H9 (cell line): ENCODE results near the gene GPALPP1. TPM values are rescaled to one million over a fixed set of nuclear protein-coding genes. Genes with fewer than 3 reads are reported as not detected.

Experiments used
- DNase-seq: peaks from one replicate; pipeline ENCODE4 v3.0.0-alpha.2; 2017
- H2AFZ ChIP-seq: one replicate; pipeline ENCODE4 v1.6.1; 2013; ENCODE audit warnings: mild to moderate bottlenecking, low read length, control low read depth, moderate library complexity
- H2AK5ac ChIP-seq: 2 replicates; pipeline ENCODE4 v1.6.1; 2013; ENCODE audit warnings: low read length, control low read depth, mixed read lengths; ENCODE audit not compliant: insufficient read length
- H2BK120ac ChIP-seq: one replicate; pipeline ENCODE4 v1.6.1; 2013; ENCODE audit warnings: low read depth, mild to moderate bottlenecking, low read length, control low read depth, inconsistent platforms; ENCODE audit not compliant: poor library complexity, severe bottlenecking
- H2BK12ac ChIP-seq: 2 replicates; pipeline ENCODE4 v1.6.1; 2013; ENCODE audit warnings: low read length, control low read depth, mixed read lengths, low read depth; ENCODE audit not compliant: insufficient read length
- H2BK15ac ChIP-seq: 2 replicates; pipeline ENCODE4 v1.6.1; 2013; ENCODE audit warnings: low read depth, low read length, control low read depth
- H2BK20ac ChIP-seq: one replicate; pipeline ENCODE4 v1.6.1; 2013; ENCODE audit warnings: low read depth, mild to moderate bottlenecking, low read length, control low read depth, inconsistent platforms; ENCODE audit not compliant: poor library complexity, severe bottlenecking
- H2BK5ac ChIP-seq: 2 replicates; pipeline ENCODE4 v1.6.1; 2013; ENCODE audit warnings: low read length, control low read depth, mixed read lengths; ENCODE audit not compliant: insufficient read length
- H3K14ac ChIP-seq: 2 replicates; pipeline ENCODE4 v1.6.1; 2013; ENCODE audit warnings: low read length, control low read depth; ENCODE audit not compliant: insufficient read depth
- H3K18ac ChIP-seq: 2 replicates; pipeline ENCODE4 v1.6.1; 2013; ENCODE audit warnings: low read depth, mild to moderate bottlenecking, mixed read lengths, low read length, control low read depth; ENCODE audit not compliant: insufficient read length
- H3K23ac ChIP-seq: 2 replicates; pipeline ENCODE4 v1.6.1; 2013; ENCODE audit warnings: low read length, control low read depth, mixed read lengths, low read depth; ENCODE audit not compliant: insufficient read length
- H3K23me2 ChIP-seq: 2 replicates; pipeline ENCODE4 v1.6.1; 2013; ENCODE audit warnings: low read depth, mild to moderate bottlenecking, mixed read lengths, low read length, control low read depth; ENCODE audit not compliant: insufficient read length, poor library complexity, severe bottlenecking
- H3K27ac ChIP-seq: 2 replicates; pipeline ENCODE4 v1.5.1; 2013; ENCODE audit warnings: low read length, control low read depth, mixed read lengths, low read depth; ENCODE audit not compliant: insufficient read length
- H3K27me3 ChIP-seq: 2 replicates; pipeline ENCODE4 v1.6.1; 2013; ENCODE audit warnings: low read length, control low read depth, inconsistent platforms; ENCODE audit not compliant: insufficient read depth
- H3K4ac ChIP-seq: 2 replicates; pipeline ENCODE4 v1.6.1; 2013; ENCODE audit warnings: low read depth, mild to moderate bottlenecking, control low read depth, inconsistent platforms, low read length, moderate library complexity
- H3K4me1 ChIP-seq: 2 replicates; pipeline ENCODE4 v1.6.1; 2013; ENCODE audit warnings: low read length, control low read depth, inconsistent platforms; ENCODE audit not compliant: insufficient read depth
- H3K4me2 ChIP-seq: 2 replicates; pipeline ENCODE4 v1.6.1; 2013; ENCODE audit warnings: low read length, control low read depth, mixed read lengths; ENCODE audit not compliant: insufficient read length, insufficient read depth
- H3K56ac ChIP-seq: 2 replicates; pipeline ENCODE4 v1.6.1; 2013; ENCODE audit warnings: low read depth, mild to moderate bottlenecking, mixed read lengths, low read length, control low read depth; ENCODE audit not compliant: insufficient read length
- H3K79me1 ChIP-seq: 2 replicates; pipeline ENCODE4 v1.6.1; 2013; ENCODE audit warnings: low read depth, mild to moderate bottlenecking, moderate library complexity, low read length, control low read depth, inconsistent platforms; ENCODE audit not compliant: insufficient read depth, poor library complexity, severe bottlenecking
- H3K79me2 ChIP-seq: 2 replicates; pipeline ENCODE4 v1.6.1; 2013; ENCODE audit warnings: low read length, control low read depth, inconsistent platforms; ENCODE audit not compliant: insufficient read depth
- H3K9ac ChIP-seq: 2 replicates; pipeline ENCODE4 v1.6.1; 2013; ENCODE audit warnings: low read length, control low read depth, mixed read lengths; ENCODE audit not compliant: insufficient read length; ENCODE audit errors: extremely low read depth
- H3K9me3 ChIP-seq: one replicate; pipeline ENCODE4 v1.6.1; 2013; ENCODE audit warnings: low read depth, low read length, inconsistent platforms; ENCODE audit not compliant: control insufficient read depth
- H3T11ph ChIP-seq: one replicate; pipeline ENCODE4 v1.6.1; 2013; ENCODE audit warnings: mild to moderate bottlenecking, low read length, control low read depth, inconsistent platforms
- H4K20me1 ChIP-seq: one replicate; pipeline ENCODE4 v1.6.1; 2013; ENCODE audit not compliant: control insufficient read depth, insufficient read length, insufficient read depth
- H4K5ac ChIP-seq: 2 replicates; pipeline ENCODE4 v1.6.1; 2013; ENCODE audit warnings: low read depth, mild to moderate bottlenecking, mixed read lengths, low read length, control low read depth; ENCODE audit not compliant: insufficient read length
- H4K8ac ChIP-seq: replicated peaks from 2 replicates; pipeline ENCODE4 v1.6.1; 2013; ENCODE audit warnings: low read length, control low read depth, mixed read lengths, low read depth; ENCODE audit not compliant: insufficient read length
- H4K91ac ChIP-seq: 2 replicates; pipeline ENCODE4 v1.6.1; 2013; ENCODE audit warnings: low read depth, mild to moderate bottlenecking, moderate library complexity, mixed read lengths, low read length, control low read depth; ENCODE audit not compliant: insufficient read length
- H3K27ac Mint-ChIP-seq, 3 experiments: 2 replicates in 2 of 3; 3 replicates in 1 of 3; pipeline ENCODE4 v1.8.0; 2020 to 2021; ENCODE audit warnings: mixed read lengths in 3 of 3, mild to moderate bottlenecking in 1 of 3, moderate library complexity in 1 of 3
- H3K27me3 Mint-ChIP-seq: 2 replicates; pipeline ENCODE4 v1.8.0; 2021; ENCODE audit warnings: low read depth, mild to moderate bottlenecking, moderate library complexity, mixed read lengths
- H3K36me3 Mint-ChIP-seq, 3 experiments: 2 replicates in 2 of 3; 3 replicates in 1 of 3; pipeline ENCODE4 v1.8.0; 2020 to 2021; ENCODE audit warnings: low read depth in 3 of 3, mixed read lengths in 3 of 3; ENCODE audit not compliant: insufficient read depth in 1 of 3
- H3K4me1 Mint-ChIP-seq, 2 experiments: 2 replicates each; pipeline ENCODE4 v1.8.0; 2020; ENCODE audit warnings: mixed read lengths in 2 of 2
- H3K4me3 Mint-ChIP-seq, 2 experiments: 2 replicates in 1 of 2; 3 replicates in 1 of 2; pipeline ENCODE4 v1.8.0; 2020 to 2021; ENCODE audit warnings: mild to moderate bottlenecking in 2 of 2, mixed read lengths in 2 of 2, moderate library complexity in 1 of 2
- H3K9me3 Mint-ChIP-seq, 2 experiments: 2 replicates in 1 of 2; 3 replicates in 1 of 2; pipeline ENCODE4 v1.8.0; 2020; ENCODE audit warnings: mild to moderate bottlenecking in 2 of 2, mixed read lengths in 2 of 2, moderate library complexity in 1 of 2
- CTCF ChIP-seq: fragments of 200-600 bp; sonication (generic); conservative IDR thresholded peaks from 3 replicates; pipeline ENCODE4 v1.8.0; 2021; ENCODE audit warnings: antibody characterized with exemption, mild to moderate bottlenecking
- WGBS: extraction: QIAGEN DNeasy Blood & Tissue Kit; methylation state at CpG from one replicate; pipeline ENCODE4 v1.1.7; 2013; ENCODE audit warnings: missing lambda C conversion rate, low lambda C conversion rate, mixed read lengths; ENCODE audit not compliant: insufficient read length; ENCODE audit errors: extremely low coverage; 5-methylcytosine and 5-hydroxymethylcytosine counted together
- total RNA-seq: library from RNA; stranded (reverse); gene quantifications from 2 replicates; pipeline ENCODE4 v1.2.1, GENCODE V29; 2021

Gene GPALPP1
- total RNA-seq, 1 experiment from 2014 or later, result 21.9 TPM

- Histone ChIP-seq H3K23me2 (no peaks in the 10 kb centered on the region), H2BK20ac (no peak overlapping the region), H3K56ac (no peak overlapping the region), H4K8ac (no peak overlapping the region), H3K4me1 (no peaks in the 10 kb centered on the region), H3K18ac (no peak overlapping the region), H3K79me2 (no peaks in the 10 kb centered on the region), H2BK15ac (no peak overlapping the region), H2BK12ac (no peak overlapping the region), H4K20me1 (no peaks in the 10 kb centered on the region), H3K9ac (no peak overlapping the region), H3K9me3 (no peaks in the 10 kb centered on the region), H3K14ac (no peak overlapping the region), H4K91ac (no peak overlapping the region), H2BK5ac (no peak overlapping the region), H2AK5ac (no peak overlapping the region), H3K27me3 (no peaks in the 10 kb centered on the region), H3T11ph (no peak overlapping the region), H3K79me1 (no peaks in the 10 kb centered on the region), H3K27ac (no peak overlapping the region), H4K5ac (no peak overlapping the region), H3K4me2 (no peak overlapping the region), H2BK120ac (no peak overlapping the region), H2AFZ (no peak overlapping the region), H3K23ac (no peak overlapping the region), H3K4ac (no peak overlapping the region)
- Mint-ChIP-seq H3K36me3 (peaks cover 25 to 36% (median 26%) of the 10 kb centered on the region in 3 experiments), H3K4me1 (peaks cover 9 to 11% of the 10 kb centered on the region in 2 experiments), H3K4me3 (no peak overlapping the region), H3K9me3 (peaks cover 3 to 5% of the 10 kb centered on the region in 2 experiments; a peak in 3 of 5 replicates), H3K27me3 (no peaks in the 10 kb centered on the region), H3K27ac (no peak overlapping the region)
- no CpG with 5 or more reads among the region's 4 CpGs for WGBS
- no peak for DNase-seq
- TF ChIP-seq CTCF, result peak; percentile 88
Measured at GRCh38 chr13:44969551-44970484, 19.5 kb upstream of the GPALPP1 start.
